ENCODE measurements around the gene AP5Z1.

- TF ChIP-seq CTCF (IDR thresholded peaks at IDR 0.05) (no peak), POLR2A (IDR thresholded peaks at IDR 0.05) (no peak)
These were observed 44.5 kb upstream of the AP5Z1 start for GRCh38 chr7:4730971-4731370.

All from Peyer's patch (tissue), 4 donors.